Measurements from ENCODE around the gene RNF169. TPM values are rescaled to one million over a fixed set of nuclear protein-coding genes. Genes with fewer than 3 reads are reported as not detected.

RNF169 gene
- total RNA-seq, 1 donor from 2014 or later, result 23.5 TPM

DNA sequence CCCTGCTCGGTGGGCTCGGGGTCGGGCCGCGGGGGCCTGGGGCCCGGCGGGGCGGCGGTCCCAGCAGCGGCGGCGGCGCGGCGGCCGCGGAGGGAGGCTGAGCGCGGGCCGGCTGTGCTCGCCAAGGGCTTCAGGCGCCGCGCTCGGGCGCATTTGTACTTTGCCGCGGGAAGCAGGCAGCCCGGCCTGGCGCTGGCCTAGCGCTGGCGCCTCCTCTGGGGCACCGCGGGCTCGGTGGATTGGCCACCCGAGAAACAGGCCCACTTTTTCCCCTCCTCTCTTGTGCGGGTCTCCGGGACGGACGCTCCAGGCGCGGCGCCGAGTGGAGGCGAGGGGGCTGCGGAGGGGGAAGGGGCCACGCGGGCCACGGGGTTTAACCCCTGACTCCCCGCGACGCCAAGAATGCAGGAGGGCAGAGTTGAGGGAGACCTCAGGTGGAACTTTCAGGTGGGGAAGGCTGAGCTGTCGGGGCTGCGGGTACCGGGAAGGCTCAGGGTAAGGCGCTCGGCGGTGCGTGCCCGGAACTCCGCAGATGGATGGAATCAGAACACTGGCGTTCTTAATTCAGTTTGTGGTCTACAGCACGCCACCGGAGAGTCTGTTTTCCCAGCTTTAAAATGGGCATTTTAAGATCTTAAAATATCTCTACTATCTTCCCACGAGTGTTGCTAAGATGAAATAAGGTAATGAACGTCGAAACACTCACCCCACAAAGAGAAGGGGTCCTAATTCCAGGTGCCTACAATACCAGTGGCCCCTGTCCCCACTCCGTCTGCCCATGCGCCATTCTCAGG lies 17.2 kb upstream of the RNF169 start, which contains the start of gene CHRDL2:
TSS of gene CHRDL2 (minus strand) at position 126 of the 794 bp plus-strand sequence. CDS start 538 bp downstream, outside the sequence.
- H3K27me3 Mint-ChIP-seq (ENCODE audit: low read depth), result peaks cover 84% of the 10 kb centered on the region
- no peak within 1 kb of the TSS for H3K27ac Mint-ChIP-seq (ENCODE audit: unreplicated experiment)
- peak; percentile 35 for DNase-seq (ENCODE audit: low read depth, low spot score)
- H3K36me3 Mint-ChIP-seq (ENCODE audit: low read depth), result no peaks in the 10 kb centered on the region
- peak within 1 kb of the TSS; percentile 72 for H3K4me3 Mint-ChIP-seq
- peaks cover 4% of the 10 kb centered on the region for H3K4me1 Mint-ChIP-seq
- H3K9me3 Mint-ChIP-seq, result no peaks in the 10 kb centered on the region
- TF ChIP-seq, protein P1, sequence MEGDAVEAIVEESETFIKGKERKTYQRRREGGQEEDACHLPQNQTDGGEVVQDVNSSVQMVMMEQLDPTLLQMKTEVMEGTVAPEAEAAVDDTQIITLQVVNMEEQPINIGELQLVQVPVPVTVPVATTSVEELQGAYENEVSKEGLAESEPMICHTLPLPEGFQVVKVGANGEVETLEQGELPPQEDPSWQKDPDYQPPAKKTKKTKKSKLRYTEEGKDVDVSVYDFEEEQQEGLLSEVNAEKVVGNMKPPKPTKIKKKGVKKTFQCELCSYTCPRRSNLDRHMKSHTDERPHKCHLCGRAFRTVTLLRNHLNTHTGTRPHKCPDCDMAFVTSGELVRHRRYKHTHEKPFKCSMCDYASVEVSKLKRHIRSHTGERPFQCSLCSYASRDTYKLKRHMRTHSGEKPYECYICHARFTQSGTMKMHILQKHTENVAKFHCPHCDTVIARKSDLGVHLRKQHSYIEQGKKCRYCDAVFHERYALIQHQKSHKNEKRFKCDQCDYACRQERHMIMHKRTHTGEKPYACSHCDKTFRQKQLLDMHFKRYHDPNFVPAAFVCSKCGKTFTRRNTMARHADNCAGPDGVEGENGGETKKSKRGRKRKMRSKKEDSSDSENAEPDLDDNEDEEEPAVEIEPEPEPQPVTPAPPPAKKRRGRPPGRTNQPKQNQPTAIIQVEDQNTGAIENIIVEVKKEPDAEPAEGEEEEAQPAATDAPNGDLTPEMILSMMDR (conservative IDR thresholded peaks at IDR 0.05), result no peak

DNA sequence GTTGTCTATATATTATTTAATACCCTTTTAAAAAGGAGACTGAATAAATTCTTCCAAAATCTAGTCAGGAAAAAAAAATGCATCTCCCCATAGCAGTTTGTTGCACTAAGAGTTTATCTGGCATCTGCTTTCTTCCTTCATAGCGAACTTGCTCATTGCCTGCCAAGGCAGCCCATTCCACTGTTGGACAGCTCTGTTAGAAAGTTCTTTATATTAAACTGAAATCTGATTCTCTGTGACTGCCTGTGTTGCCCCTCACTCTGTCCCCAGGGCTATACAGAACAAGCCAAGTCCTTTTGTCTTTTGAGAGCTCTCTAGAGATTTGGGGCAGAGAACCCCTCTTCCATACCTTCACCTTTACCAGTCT lies 14.1 kb upstream of the RNF169 start:
- no peak for DNase-seq (ENCODE audit: low read depth, low spot score)
- Mint-ChIP-seq H3K9me3 (no peaks in the 10 kb centered on the region), H3K27me3 (ENCODE audit: low read depth) (peaks cover 63% of the 10 kb centered on the region), H3K27ac (ENCODE audit: unreplicated experiment) (no peak overlapping the region), H3K4me1 (peaks cover 4% of the 10 kb centered on the region), H3K36me3 (ENCODE audit: low read depth) (no peaks in the 10 kb centered on the region), H3K4me3 (no peak overlapping the region)
- TF ChIP-seq, protein P1 (conservative IDR thresholded peaks at IDR 0.05), result no peak

DNA sequence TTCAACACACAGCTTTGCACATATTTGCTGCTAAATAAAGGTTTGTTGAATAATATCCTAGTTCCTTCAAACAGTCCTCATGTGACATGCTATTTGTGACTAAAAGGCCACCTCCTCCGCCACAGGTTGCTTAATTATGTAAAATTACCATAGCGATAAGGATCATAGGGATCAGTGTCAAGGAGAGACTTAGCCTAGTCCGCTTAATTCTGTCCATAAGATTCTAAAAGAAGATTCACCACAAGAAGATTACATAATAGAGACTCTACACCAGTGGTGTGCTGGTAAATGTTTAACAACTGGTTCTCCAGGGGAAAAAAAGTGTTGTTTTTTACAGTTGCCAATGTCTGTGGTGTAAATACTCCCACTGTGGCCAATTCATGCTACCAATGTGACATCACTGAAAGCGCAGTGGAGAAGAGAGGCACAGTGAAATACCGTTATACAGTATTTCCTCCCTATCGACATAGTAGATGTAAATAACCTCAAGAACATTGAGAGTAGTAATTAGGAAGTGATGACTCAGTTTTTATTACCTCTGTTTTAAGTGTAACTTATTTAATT lies 13.2 kb upstream of the RNF169 start:
- TF ChIP-seq, protein P1 (conservative IDR thresholded peaks at IDR 0.05), result no peak
- Mint-ChIP-seq H3K36me3 (ENCODE audit: low read depth) (no peaks in the 10 kb centered on the region), H3K9me3 (peaks cover 4% of the 10 kb centered on the region), H3K27ac (ENCODE audit: unreplicated experiment) (no peak overlapping the region), H3K27me3 (ENCODE audit: low read depth) (peaks cover 56% of the 10 kb centered on the region), H3K4me1 (peaks cover 4% of the 10 kb centered on the region), H3K4me3 (no peak overlapping the region)
- DNase-seq (ENCODE audit: low read depth, low spot score), result no peak

DNA sequence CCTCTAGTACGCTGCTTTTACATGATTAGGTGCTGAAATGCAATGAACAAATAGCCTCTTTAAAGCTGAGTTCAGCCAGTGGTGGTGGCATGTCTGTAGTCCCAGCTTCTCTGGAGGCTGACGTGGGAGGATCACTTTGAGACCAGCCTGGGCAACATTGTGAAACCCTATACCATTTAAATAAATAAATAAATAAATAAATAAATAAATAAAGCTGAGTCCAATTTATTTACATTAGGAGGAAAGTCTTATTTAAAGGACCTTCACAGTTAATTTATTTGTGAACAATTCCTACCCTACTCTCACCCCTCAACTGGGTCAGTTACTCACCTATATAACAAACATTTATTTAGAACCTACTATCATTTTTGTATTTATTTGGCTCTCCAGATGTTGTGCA lies 12.6 kb upstream of the RNF169 start:
- no peak for DNase-seq (ENCODE audit: low read depth, low spot score)
- Mint-ChIP-seq H3K9me3 (peaks cover 4% of the 10 kb centered on the region), H3K36me3 (ENCODE audit: low read depth) (no peaks in the 10 kb centered on the region), H3K27ac (ENCODE audit: unreplicated experiment) (no peak overlapping the region), H3K4me1 (peaks cover 4% of the 10 kb centered on the region), H3K27me3 (ENCODE audit: low read depth) (peaks cover 50% of the 10 kb centered on the region), H3K4me3 (no peak overlapping the region)
- TF ChIP-seq, protein P1 (conservative IDR thresholded peaks at IDR 0.05), result no peak

DNA sequence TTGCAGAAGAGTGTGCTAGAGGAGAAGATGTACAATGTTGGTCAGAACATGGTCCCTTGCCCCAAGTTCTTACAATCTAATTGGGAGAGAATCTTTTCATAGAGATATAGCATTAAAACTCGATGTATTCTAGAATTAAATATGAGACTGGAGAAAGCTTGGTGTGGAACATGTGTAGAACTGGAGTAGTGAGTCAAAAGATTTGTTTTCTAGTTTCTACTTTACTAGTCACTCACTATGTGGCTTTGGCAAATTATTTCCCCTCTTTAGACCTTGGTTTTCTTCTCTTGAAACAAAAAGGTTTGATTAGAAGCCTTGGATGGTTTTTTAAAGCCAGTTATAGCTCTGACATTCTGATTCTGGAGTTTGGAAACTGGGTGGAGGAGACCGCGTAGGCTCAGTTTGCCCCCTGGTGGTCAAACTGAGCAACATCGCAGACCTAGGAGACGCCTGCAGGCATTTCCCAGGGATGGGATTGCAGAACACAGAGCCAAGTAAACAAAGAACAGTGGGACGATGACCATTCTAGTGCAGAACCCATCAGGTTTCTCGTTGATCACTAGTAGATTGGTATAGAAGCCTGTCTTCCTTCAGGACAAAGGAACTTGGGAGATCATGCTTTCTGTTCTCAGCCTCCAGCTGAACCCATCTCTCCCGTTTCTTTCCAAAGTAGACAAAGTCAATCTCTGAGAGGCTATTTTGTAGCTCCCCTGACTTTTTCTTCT lies 8.9 kb upstream of the RNF169 start:
- no peak overlapping the region for H3K4me3 Mint-ChIP-seq
- DNase-seq (ENCODE audit: low read depth, low spot score), result peak; percentile 48
- no peaks in the 10 kb centered on the region for H3K4me1 Mint-ChIP-seq
- TF ChIP-seq, protein P1 (conservative IDR thresholded peaks at IDR 0.05), result peak; percentile 82
- peaks cover 4% of the 10 kb centered on the region for H3K9me3 Mint-ChIP-seq
- H3K36me3 Mint-ChIP-seq (ENCODE audit: low read depth), result no peaks in the 10 kb centered on the region
- no peak overlapping the region for H3K27ac Mint-ChIP-seq (ENCODE audit: unreplicated experiment)
- peaks cover 21% of the 10 kb centered on the region for H3K27me3 Mint-ChIP-seq (ENCODE audit: low read depth)

Data from neural crest cell (in vitro differentiated cells).